IMR-90 (cell line): ENCODE results near the gene CDH22. TPM values are rescaled to one million over a fixed set of nuclear protein-coding genes. Genes with fewer than 3 reads are reported as not detected.

ENCODE experiments used
- ATAC-seq: fragments of 200-7000 bp; cut with Tn5 transposase; 2 replicates; pipeline ENCODE4 v1.9.1; 2020; ENCODE audit warnings: low read depth, mild to moderate bottlenecking, moderate library complexity
- BruUV-seq: library from RNA; stranded (reverse); fragments of 400-500 nt; replicated peaks from 2 replicates; lab custom pipeline; 2021; lab: Mats Ljungman, UMichigan
- CTCF ChIA-PET: fragments of 300-600 bp; formaldehyde crosslinking; extraction: SDS; loops from one replicate; lab custom pipeline; 2021; ENCODE audit warnings: antibody characterized with exemption; lab: Yijun Ruan, JAX
- POLR2A ChIA-PET: fragments of 300-600 bp; sonication (Branson Sonifier 250); formaldehyde crosslinking; loops from one replicate; lab custom pipeline; 2022; ENCODE audit warnings: antibody characterized with exemption; ENCODE audit not compliant: unreplicated experiment; lab: Charles Lee
- DNase-seq: peaks from one replicate; pipeline ENCODE4 v3.0.0; 2013
- H2AFZ ChIP-seq: replicated peaks from 2 replicates; pipeline ENCODE3; 2013; ENCODE audit warnings: low read length, mild to moderate bottlenecking; ENCODE audit not compliant: poor library complexity
- H2AK5ac ChIP-seq: 2 replicates; pipeline ENCODE4 v1.6.1; 2013; ENCODE audit warnings: low read depth, low read length, inconsistent platforms
- H2AK9ac ChIP-seq: replicated peaks from 2 replicates; pipeline ENCODE3; 2013; ENCODE audit warnings: mild to moderate bottlenecking, low read depth, low read length, moderate library complexity; ENCODE audit not compliant: poor library complexity
- H2BK120ac ChIP-seq: 2 replicates; pipeline ENCODE4 v1.6.1; 2013; ENCODE audit warnings: low read depth, low read length, inconsistent platforms
- H2BK15ac ChIP-seq: 3 replicates; pipeline ENCODE4 v1.6.1; 2013; ENCODE audit warnings: low read depth, low read length, inconsistent platforms
- H2BK20ac ChIP-seq: 2 replicates; pipeline ENCODE4 v1.6.1; 2013; ENCODE audit warnings: low read depth, mild to moderate bottlenecking, inconsistent platforms, low read length, moderate library complexity
- H2BK5ac ChIP-seq: 2 replicates; pipeline ENCODE4 v1.6.1; 2013; ENCODE audit warnings: mild to moderate bottlenecking, low read depth, low read length, inconsistent platforms; ENCODE audit not compliant: poor library complexity, severe bottlenecking
- H3K14ac ChIP-seq: replicated peaks from 2 replicates; pipeline ENCODE4 v1.6.1; 2013; ENCODE audit warnings: low read depth, low read length, inconsistent platforms
- H3K18ac ChIP-seq: 2 replicates; pipeline ENCODE4 v1.6.1; 2013; ENCODE audit warnings: low read depth, low read length, control low read depth
- H3K23ac ChIP-seq: 2 replicates; pipeline ENCODE4 v1.6.1; 2013; ENCODE audit warnings: low read depth, low read length, inconsistent platforms
- H3K27ac ChIP-seq: 2 replicates; pipeline ENCODE4 v1.5.1; 2013; ENCODE audit warnings: mild to moderate bottlenecking, control low read depth, low read length; ENCODE audit not compliant: insufficient read depth
- H3K27me3 ChIP-seq: 2 replicates; pipeline ENCODE4 v1.6.1; 2013; ENCODE audit warnings: low read length; ENCODE audit not compliant: control insufficient read depth, insufficient read depth
- H3K36me3 ChIP-seq: 2 replicates; pipeline ENCODE4 v1.6.1; 2013; ENCODE audit warnings: low read length, mixed read lengths; ENCODE audit not compliant: control insufficient read depth, insufficient read depth
- H3K4ac ChIP-seq: 2 replicates; pipeline ENCODE4 v1.6.1; 2013; ENCODE audit warnings: low read depth, low read length, inconsistent platforms
- H3K4me1 ChIP-seq: 2 replicates; pipeline ENCODE4 v1.6.1; 2013; ENCODE audit warnings: low read length, mixed read lengths; ENCODE audit not compliant: control insufficient read depth, insufficient read depth
- H3K4me2 ChIP-seq: 2 replicates; pipeline ENCODE4 v1.6.1; 2013; ENCODE audit warnings: low read depth, mild to moderate bottlenecking, control low read depth, low read length, moderate library complexity
- H3K4me3 ChIP-seq: 2 replicates; pipeline ENCODE4 v1.5.1; 2013; ENCODE audit warnings: low read depth, mild to moderate bottlenecking, control low read depth, low read length, moderate library complexity; ENCODE audit not compliant: insufficient read depth
- H3K56ac ChIP-seq: 2 replicates; pipeline ENCODE4 v1.6.1; 2013; ENCODE audit warnings: low read length, inconsistent platforms; ENCODE audit not compliant: insufficient read depth; ENCODE audit errors: extremely low read depth
- H3K79me1 ChIP-seq, 2 experiments: 2 replicates each; pipeline ENCODE4 v1.6.1; 2013; ENCODE audit warnings: low read length in 2 of 2, inconsistent platforms in 1 of 2, low read depth in 1 of 2
- H3K9ac ChIP-seq: 2 replicates; pipeline ENCODE4 v1.6.1; 2013; ENCODE audit warnings: low read depth, low read length, control low read depth
- H3K9me1 ChIP-seq: 2 replicates; pipeline ENCODE4 v1.6.1; 2013; ENCODE audit warnings: low read length, inconsistent platforms; ENCODE audit not compliant: insufficient read depth
- H3K9me3 ChIP-seq: 2 replicates; pipeline ENCODE4 v1.6.1; 2013; ENCODE audit warnings: low read length; ENCODE audit not compliant: control insufficient read depth, insufficient read depth
- H4K20me1 ChIP-seq: 2 replicates; pipeline ENCODE4 v1.6.1; 2013; ENCODE audit warnings: low read length, inconsistent platforms; ENCODE audit not compliant: insufficient read depth
- H4K5ac ChIP-seq: 2 replicates; pipeline ENCODE4 v1.6.1; 2013; ENCODE audit warnings: mild to moderate bottlenecking, low read depth, low read length, control low read depth
- H4K8ac ChIP-seq, 2 experiments: 2 replicates each; pipeline ENCODE4 v1.6.1; 2013; ENCODE audit warnings: low read depth in 2 of 2, low read length in 2 of 2, control low read depth in 1 of 2, inconsistent platforms in 1 of 2
- H4K91ac ChIP-seq: 2 replicates; pipeline ENCODE4 v1.6.1; 2013; ENCODE audit warnings: low read depth, low read length, inconsistent platforms; ENCODE audit not compliant: insufficient read depth
- BHLHE40 ChIP-seq: fragments of 150-350 bp; IDR thresholded peaks from 2 replicates; pipeline ENCODE4 v1.6.1; 2016; ENCODE audit warnings: mild to moderate bottlenecking, low read depth, low read length
- CEBPB ChIP-seq: IDR thresholded peaks from 2 replicates; pipeline ENCODE4 v1.6.1; 2012; ENCODE audit warnings: low read depth, low read length, improper control_type of control experiment
- CHD1 ChIP-seq: IDR thresholded peaks from 2 replicates; pipeline ENCODE4 v1.6.1; 2012; ENCODE audit warnings: low read depth, low read length, improper control_type of control experiment
- ELK1 ChIP-seq: fragments of 150-350 bp; IDR thresholded peaks from 2 replicates; pipeline ENCODE4 v1.6.1; 2016; ENCODE audit warnings: low read depth, mild to moderate bottlenecking, low read length, moderate library complexity, borderline replicate concordance
- FOS ChIP-seq: fragments of 150-350 bp; IDR thresholded peaks from 2 replicates; pipeline ENCODE4 v1.6.1; 2016; ENCODE audit warnings: low read depth, low read length
- MAFK ChIP-seq: IDR thresholded peaks from 2 replicates; pipeline ENCODE4 v1.6.1; 2012; ENCODE audit warnings: low read depth, low read length, improper control_type of control experiment
- MAZ ChIP-seq: IDR thresholded peaks from 2 replicates; pipeline ENCODE4 v1.6.1; 2012; ENCODE audit warnings: low read depth, mild to moderate bottlenecking, low read length, improper control_type of control experiment, moderate library complexity, borderline replicate concordance
- MXI1 ChIP-seq: IDR thresholded peaks from 2 replicates; pipeline ENCODE4 v1.6.1; 2012; ENCODE audit warnings: low read depth, mild to moderate bottlenecking, low read length, moderate library complexity, borderline replicate concordance
- NFE2L2 ChIP-seq: fragments of 150-350 bp; IDR thresholded peaks from 2 replicates; pipeline ENCODE4 v1.6.1; 2016; ENCODE audit warnings: low read depth, mild to moderate bottlenecking, low read length
- POLR2A ChIP-seq: IDR thresholded peaks from 2 replicates; pipeline ENCODE4 v1.6.1; 2012; ENCODE audit warnings: mild to moderate bottlenecking, low read depth, low read length
- RAD21 ChIP-seq: IDR thresholded peaks from 2 replicates; pipeline ENCODE4 v1.6.1; 2012; ENCODE audit warnings: low read length, improper control_type of control experiment
- RCOR1 ChIP-seq: IDR thresholded peaks from 2 replicates; pipeline ENCODE4 v1.6.1; 2012; ENCODE audit warnings: mild to moderate bottlenecking, low read length, improper control_type of control experiment; ENCODE audit not compliant: insufficient replicate concordance
- RFX5 ChIP-seq: IDR thresholded peaks from 2 replicates; pipeline ENCODE4 v1.8.0; 2012; ENCODE audit warnings: low read depth, mild to moderate bottlenecking, low read length, moderate library complexity
- SMC3 ChIP-seq: fragments of 150-350 bp; IDR thresholded peaks from 2 replicates; pipeline ENCODE4 v1.6.1; 2016; ENCODE audit warnings: low read depth, mild to moderate bottlenecking, antibody characterized with exemption, low read length, moderate library complexity
- USF2 ChIP-seq: fragments of 150-350 bp; IDR thresholded peaks from 2 replicates; pipeline ENCODE4 v1.6.1; 2017; ENCODE audit warnings: mild to moderate bottlenecking, antibody characterized with exemption, low read length, low read depth
- WGBS, 2 experiments: methylation state at CpG; one replicate each; pipeline versions ENCODE4 v1.1.5 to v1.1.7; 2013; ENCODE audit warnings: missing lambda C conversion rate in 2 of 2; ENCODE audit not compliant: insufficient read length in 1 of 2; ENCODE audit errors: extremely low coverage in 2 of 2; 5-methylcytosine and 5-hydroxymethylcytosine counted together
- dilution Hi-C: fragments of 300-500 bp; cut with HindIII; formaldehyde crosslinking; loops from one replicate; pipeline ENCODE4 v1.14.3; 2018; ENCODE audit warnings: low sequenced_read_pairs; ENCODE audit not compliant: unreplicated experiment
- in situ Hi-C: fragments of 300-500 bp; cut with MboI; formaldehyde crosslinking; loops from 3 replicates; pipeline ENCODE4 v1.14.3; 2019; ENCODE audit warnings: low sequenced_read_pairs, inconsistent platforms, mixed read lengths
- intact Hi-C: fragments of 100-400 bp; cut with micrococcal nuclease; formaldehyde crosslinking; loops from 2 replicates; pipeline ENCODE4 v1.10.0; 2022
- polyA plus RNA-seq, 3 experiments: library from polyadenylated mRNA; depleted of rRNA; stranded (reverse); fragments of >200 nt; gene quantifications; 2 replicates each; pipeline ENCODE4 v1.2.3, GENCODE V29; 2012; ENCODE audit warnings: low replicate concordance in 1 of 3
- total RNA-seq: library from RNA; depleted of rRNA; stranded (reverse); fragments of >200 nt; gene quantifications from 2 replicates; pipeline ENCODE4 v1.2.3, GENCODE V29; 2012

CDH22 gene
- total and polyA plus RNA-seq, 2 of the 4 experiments (the other 2 are of a cell fraction): not detected

GRCh38 chr20:46213946-46214823 is 94.1 kb downstream of the CDH22 start (continued):
- no peak for TF ChIP-seq RAD21

- no peaks in the 10 kb centered on the region for H4K20me1 ChIP-seq
- dilution Hi-C loops (no loop called here), in situ Hi-C loops (no loop called here), intact Hi-C loops (no loop called here)
- 37% methylated on average over 6 of the region's 11 CpGs; no CpG with 5 or more reads in 1 of the 2 experiments for WGBS, 2 experiments
- ATAC-seq (no peak), DNase-seq (no peak)
- peak overlapping the region; percentile 54 for H2AFZ ChIP-seq
- H3K9me3 ChIP-seq: no peaks in the 10 kb centered on the region
- no peak overlapping the region for H2BK15ac ChIP-seq
- H2AK9ac ChIP-seq: no peak overlapping the region
- no peak overlapping the region for H3K14ac ChIP-seq
- no peak overlapping the region for H4K8ac ChIP-seq
- H3K9me1 ChIP-seq: no peaks in the 10 kb centered on the region
- no peak overlapping the region for H3K4me3 ChIP-seq
- no peaks in the 10 kb centered on the region for H3K4me1 ChIP-seq
- H4K91ac ChIP-seq: no peak overlapping the region
- H3K18ac ChIP-seq: no peak overlapping the region
- CTCF ChIA-PET: no interaction called here
- no peak overlapping the region for H2AK5ac ChIP-seq
- H4K5ac ChIP-seq: no peak overlapping the region
- BruUV-seq: no TSS peak
- no peak overlapping the region for H2BK20ac ChIP-seq
- no peak overlapping the region for H3K23ac ChIP-seq
- peaks cover 39% of the 10 kb centered on the region for H3K27me3 ChIP-seq
- H3K79me1 ChIP-seq: no peaks in the 10 kb centered on the region
- no peak overlapping the region for H3K27ac ChIP-seq
- POLR2A ChIA-PET: no interaction called here
- no peaks in the 10 kb centered on the region for H3K36me3 ChIP-seq
- no peak overlapping the region for H3K9ac ChIP-seq
- H2BK120ac ChIP-seq: no peak overlapping the region
- no peak overlapping the region for H3K56ac ChIP-seq
- H3K4me2 ChIP-seq: no peak overlapping the region
- no peak overlapping the region for H2BK5ac ChIP-seq
- no peak overlapping the region for H3K4ac ChIP-seq
- TF ChIP-seq RAD21: no peak
- no peak for TF ChIP-seq POLR2A
- TF ChIP-seq MAFK: no peak
- TF ChIP-seq BHLHE40: no peak
- TF ChIP-seq MXI1: no peak
- no peak for TF ChIP-seq NFE2L2
- TF ChIP-seq RFX5: no peak
- TF ChIP-seq USF2: no peak
- no peak for TF ChIP-seq ELK1
- TF ChIP-seq RCOR1: no peak
- TF ChIP-seq SMC3: no peak
- TF ChIP-seq MAZ: no peak
- no peak for TF ChIP-seq CEBPB
- TF ChIP-seq FOS: no peak
- TF ChIP-seq CHD1: no peak
Observed at GRCh38 chr20:46212876-46213275, 95.4 kb downstream of the CDH22 start.
